DOHH2 (cell line): ENCODE data around the gene MYO1C.

Experiments used
- CTCF ChIP-seq: fragments of 200-600 bp; sonication (generic); IDR thresholded peaks from one replicate; pipeline ENCODE4 v1.5.1; 2014; ENCODE audit warnings: antibody characterized with exemption, mild to moderate bottlenecking, low read depth, low read length; ENCODE audit not compliant: poor library complexity, severe bottlenecking
- EZH2phosphoT487 ChIP-seq: fragments of 200-600 bp; sonication (generic); IDR thresholded peaks from 2 replicates; pipeline ENCODE4 v1.6.1; 2017; ENCODE audit warnings: borderline replicate concordance, mild to moderate bottlenecking, antibody characterized with exemption, low read length, moderate library complexity, mixed read lengths

- TF ChIP-seq CTCF: no peak
- TF ChIP-seq EZH2phosphoT487: no peak
Measured at GRCh38 chr17:1529863-1530262, 37.4 kb upstream of the MYO1C start.
